Measurements from ENCODE around the gene GNA15. TPM values are rescaled to one million over a fixed set of nuclear protein-coding genes. Genes with fewer than 3 reads are reported as not detected.

Gene GNA15
- total and polyA plus RNA-seq, 10 donors: 3.8 to 24.9 (median 12.5) TPM

- Histone ChIP-seq H3K4me1 (peaks cover 0 to 12% (median 4%) of the 10 kb centered on the region in 6 donors), H3K9me3 (no peaks in the 10 kb centered on the region), H3K27me3 (replicated peaks in 1 of 7) (no peaks in the 10 kb centered on the region), H3K27ac (no peak overlapping the region), H3K4me3 (no peak overlapping the region), H3K36me3 (peaks cover 0 to 95% (median 10%) of the 10 kb centered on the region in 6 donors)
- WGBS, 5 donors: 84 to 90% (median 90%) methylated on average over 31 to 42 of the region's 42 CpGs
- TF ChIP-seq POLR2A (IDR thresholded peaks at IDR 0.05) (no peak), CTCF (IDR thresholded peaks at IDR 0.05 in 8 of 11, conservative IDR thresholded peaks at IDR 0.05 in 3 of 11) (no peak), POLR2AphosphoS5 (IDR thresholded peaks at IDR 0.05) (no peak)
- DNase-seq: no peak
- intact Hi-C loops (cut with DNase I; ENCODE audit: low total_unique reads): no loop called here
Observed at GRCh38 chr19:3118232-3119070, 17.4 kb upstream of the GNA15 start.

- intact Hi-C loops (cut with DNase I; ENCODE audit: low total_unique reads): no loop called here
Observed at GRCh38 chr19:3119071-3119595, 16.7 kb upstream of the GNA15 start.

DNA sequence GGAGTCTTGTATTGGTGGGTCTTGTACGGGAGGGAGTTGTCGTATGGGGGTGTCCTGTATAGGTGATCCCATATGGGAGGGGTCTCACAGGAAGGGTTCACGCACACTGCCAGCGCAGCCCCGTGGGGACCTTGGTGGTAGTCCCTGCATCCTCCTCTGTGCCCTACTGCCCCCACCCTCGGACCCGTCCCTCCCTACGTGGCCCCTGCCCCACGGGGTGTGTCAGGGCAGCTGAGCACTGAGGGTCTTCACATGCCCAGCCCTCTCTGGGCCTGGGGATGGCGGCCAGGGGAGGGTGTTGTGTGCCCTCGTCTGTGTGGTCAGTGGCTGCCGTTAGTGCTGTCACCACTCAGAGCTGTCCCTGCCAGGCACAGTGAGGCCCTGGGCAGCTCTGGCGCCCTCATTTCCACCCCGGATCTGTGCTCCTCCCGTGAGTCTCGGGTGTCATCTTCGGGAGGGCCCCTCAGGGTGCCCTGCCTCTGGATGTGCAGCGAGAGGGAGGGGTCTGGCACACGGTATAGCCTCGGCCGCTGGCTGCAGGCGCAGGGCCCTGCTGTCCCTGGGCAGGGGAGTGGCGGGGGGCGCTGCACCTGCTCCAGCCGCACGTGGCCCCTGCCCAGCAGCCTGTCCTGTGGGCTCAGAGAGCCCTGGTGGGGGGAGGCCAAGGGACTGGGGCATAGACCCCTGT, 16.0 kb upstream of the GNA15 start:
- TF ChIP-seq POLR2A (IDR thresholded peaks at IDR 0.05) (no peak), POLR2AphosphoS5 (IDR thresholded peaks at IDR 0.05) (peak in 1 of 3 donors; percentile 8), CTCF (IDR thresholded peaks at IDR 0.05 in 8 of 11, conservative IDR thresholded peaks at IDR 0.05 in 3 of 11) (no peak)
- Histone ChIP-seq H3K4me3 (no peak overlapping the region), H3K4me1 (peaks cover 0 to 24% (median 10%) of the 10 kb centered on the region in 6 donors), H3K9me3 (no peaks in the 10 kb centered on the region), H3K27ac (no peak overlapping the region), H3K27me3 (replicated peaks in 1 of 7) (no peaks in the 10 kb centered on the region), H3K36me3 (peaks cover 0 to 81% (median 9%) of the 10 kb centered on the region in 6 donors)
- 82 to 90% (median 88%) methylated on average over 6 to 26 of the region's 26 CpGs for WGBS, 5 donors
- intact Hi-C loops (cut with DNase I; ENCODE audit: low total_unique reads): no loop called here
- DNase-seq: no peak

More at GRCh38 chr19:3119071-3119595, 16.7 kb upstream of the GNA15 start:
- Histone ChIP-seq H3K36me3 (peaks cover 0 to 88% (median 9%) of the 10 kb centered on the region in 6 donors), H3K4me3 (no peak overlapping the region), H3K27ac (no peak overlapping the region), H3K9me3 (no peaks in the 10 kb centered on the region), H3K4me1 (peaks cover 0 to 18% (median 7%) of the 10 kb centered on the region in 6 donors), H3K27me3 (replicated peaks in 1 of 7) (no peaks in the 10 kb centered on the region)
- no peak for DNase-seq
- TF ChIP-seq CTCF (IDR thresholded peaks at IDR 0.05 in 8 of 11, conservative IDR thresholded peaks at IDR 0.05 in 3 of 11): no peak
- no peak for TF ChIP-seq POLR2A (IDR thresholded peaks at IDR 0.05)
- no peak for TF ChIP-seq POLR2AphosphoS5 (IDR thresholded peaks at IDR 0.05)
- 91 to 96% (median 93%) methylated on average over 23 of the region's 23 CpGs for WGBS, 5 donors

Data from spleen (tissue), 11 donors.